ENCODE data around the gene PPIB. TPM values are rescaled to one million over a fixed set of nuclear protein-coding genes. Genes with fewer than 3 reads are reported as not detected.
"Not testable (repeated sequence)": the region's sequence is repeated elsewhere in the genome, so short reads cannot be mapped to it uniquely, and the experiment has no call there.

The PPIB gene
- total RNA-seq, 1 experiment from 2014 or later, result 544 TPM

DNA sequence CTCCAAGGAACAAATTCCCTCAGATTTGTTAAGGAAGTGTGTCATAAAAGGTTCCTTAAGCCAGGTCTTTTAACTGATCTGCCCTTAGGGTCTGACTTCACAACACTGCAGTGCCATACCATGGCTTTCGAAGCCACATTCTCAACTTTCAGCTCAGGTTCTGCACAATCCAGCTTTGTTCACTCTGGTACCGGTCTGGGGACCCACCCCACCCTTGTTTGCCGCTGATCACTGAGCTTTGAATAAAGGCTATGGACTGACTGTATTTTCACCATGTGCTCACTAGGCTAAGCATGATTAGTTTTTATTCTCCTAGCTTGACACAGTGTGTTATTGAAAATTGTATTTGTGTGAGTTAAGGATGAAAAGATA, 51.2 kb downstream of the PPIB start:
- DNase-seq (ENCODE audit: extremely low read depth, low read depth), result no peak

DNA sequence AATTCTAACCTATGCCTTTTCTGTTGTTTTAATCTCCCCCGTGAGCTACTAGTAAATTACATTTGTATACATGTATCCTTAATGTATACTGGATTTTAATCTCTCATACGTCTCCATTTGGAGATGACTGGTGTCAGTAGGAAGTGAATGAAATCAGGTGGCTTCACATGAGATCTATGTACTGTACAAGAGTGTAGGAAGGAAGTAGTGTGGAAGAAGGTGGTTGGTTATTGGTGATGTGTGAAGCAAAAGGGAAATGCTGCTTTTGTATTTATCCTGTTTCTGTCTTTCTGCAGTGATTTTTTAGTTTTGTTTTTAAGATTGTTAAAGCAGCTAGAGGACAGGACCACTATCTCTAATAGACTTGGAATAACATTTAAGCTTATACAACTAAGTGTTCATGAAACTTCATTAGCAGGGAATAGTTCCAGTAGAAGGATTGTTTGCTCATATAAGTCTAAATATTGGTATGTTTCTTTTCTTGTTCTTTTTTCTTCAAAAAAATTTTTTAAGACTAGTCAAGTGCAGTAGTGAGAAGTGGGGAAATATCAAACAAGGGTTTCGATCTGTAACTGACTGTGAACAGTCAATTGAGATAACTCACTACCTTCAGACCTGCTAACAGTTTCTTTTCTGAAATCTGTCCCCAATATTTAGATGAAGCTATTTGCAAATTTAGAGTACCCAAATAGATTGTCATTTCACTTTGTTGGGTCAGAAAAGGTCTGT, 51.7 kb downstream of the PPIB start:
- no peak for DNase-seq (ENCODE audit: extremely low read depth, low read depth)

DNA sequence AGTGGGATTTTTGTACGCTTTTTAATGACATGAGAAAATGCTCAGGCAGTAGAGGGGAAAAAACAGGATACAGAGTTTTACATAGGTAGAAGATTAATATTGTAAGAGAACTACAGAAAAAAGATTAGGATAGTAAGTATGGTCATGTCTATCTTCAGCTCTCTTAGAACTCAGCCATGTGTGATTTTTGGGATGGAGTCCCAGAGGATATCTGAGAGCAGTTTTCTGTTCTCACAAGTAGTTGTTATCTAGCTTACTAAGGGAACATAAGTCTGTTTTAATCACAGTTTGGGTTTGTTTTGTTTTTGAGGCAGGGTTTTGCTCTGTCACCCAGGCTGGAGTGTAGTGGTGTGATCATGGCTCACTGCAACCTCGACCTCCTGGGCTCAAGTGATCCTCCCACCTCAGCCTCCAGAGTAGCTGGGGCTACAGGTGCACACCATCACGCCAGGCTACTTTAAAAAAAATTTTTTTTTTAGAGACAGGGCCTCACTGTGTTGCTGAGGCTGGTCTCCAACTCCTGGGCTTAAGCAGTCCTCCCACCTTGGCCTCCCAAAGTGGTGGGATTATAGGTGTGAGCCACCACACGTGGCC, 52.6 kb downstream of the PPIB start:
- not testable (repeated sequence) for DNase-seq (ENCODE audit: extremely low read depth, low read depth)

DNA sequence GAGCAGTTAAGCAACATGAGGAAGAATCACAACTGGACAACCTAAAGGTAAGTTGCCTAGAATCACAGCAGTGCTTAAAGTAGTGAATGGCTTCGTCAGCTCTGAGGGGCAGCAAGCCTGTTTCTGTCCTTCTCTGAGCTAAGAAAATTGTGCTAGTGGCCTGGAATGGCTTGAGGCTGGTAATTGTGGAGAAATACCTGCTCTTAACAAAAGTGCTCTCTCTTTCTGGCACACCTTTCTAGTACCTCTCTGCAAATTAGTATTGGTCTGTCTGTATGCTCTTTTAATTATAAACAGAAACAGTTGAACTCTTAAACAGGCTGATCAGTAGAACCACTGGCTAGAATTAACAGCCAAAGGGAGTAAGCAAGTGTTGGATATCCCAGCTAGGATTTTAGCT, 55.5 kb downstream of the PPIB start:
- no peak for DNase-seq (ENCODE audit: extremely low read depth, low read depth)

Small RNAs within 50 kb of the gene (small RNA-seq; reads per million reads assigned to genes)
- 0 reads per million in 2 experiments for gene RF00019

Other genes with a start within 250 kb of the PPIB start
- gene DAPK2, start 116.5 kb downstream of the PPIB start, total RNA-seq (2014; rRNA removed; shearing (Covaris generic)), result 0.47 and 0.49 TPM in 2 replicates
- 126 and 150 TPM in 2 replicates for gene CIAO2A, start 69.2 kb downstream of the PPIB start, total RNA-seq (2014; rRNA removed; shearing (Covaris generic))
- gene SNX1, start 67.0 kb downstream of the PPIB start, total RNA-seq (2014; rRNA removed; shearing (Covaris generic)), result 17.7 and 22.4 TPM in 2 replicates
- 0.09 and 0.42 TPM in 2 replicates for gene SNX22, start 11.3 kb downstream of the PPIB start, total RNA-seq (2014; rRNA removed; shearing (Covaris generic))
- gene CSNK1G1, start 193.2 kb upstream of the PPIB start, total RNA-seq (2014; rRNA removed; shearing (Covaris generic)), result 17.5 and 20.7 TPM in 2 replicates
- 69.7 and 105 TPM in 2 replicates for gene PCLAF, start 218.4 kb upstream of the PPIB start, total RNA-seq (2014; rRNA removed; shearing (Covaris generic))
- gene TRIP4, start 224.8 kb upstream of the PPIB start, total RNA-seq (2014; rRNA removed; shearing (Covaris generic)), result 6.3 and 8.6 TPM in 2 replicates